Astrocyte (in vitro differentiated cells and primary cell): ENCODE data around the gene ALOX12.

Source experiments
- EZH2 ChIP-seq: IDR thresholded peaks from 2 replicates; pipeline ENCODE4 v1.6.1; 2012; ENCODE audit warnings: mild to moderate bottlenecking, low read length, inconsistent platforms; ENCODE audit not compliant: insufficient read depth
- TF ChIP-seq, protein P1 (sequence below): IDR thresholded peaks from 2 replicates; pipeline ENCODE4 v1.5.1; 2011; ENCODE audit warnings: low read depth, mild to moderate bottlenecking, inconsistent platforms, low read length, moderate library complexity; ENCODE audit not compliant: insufficient read depth

DNA sequence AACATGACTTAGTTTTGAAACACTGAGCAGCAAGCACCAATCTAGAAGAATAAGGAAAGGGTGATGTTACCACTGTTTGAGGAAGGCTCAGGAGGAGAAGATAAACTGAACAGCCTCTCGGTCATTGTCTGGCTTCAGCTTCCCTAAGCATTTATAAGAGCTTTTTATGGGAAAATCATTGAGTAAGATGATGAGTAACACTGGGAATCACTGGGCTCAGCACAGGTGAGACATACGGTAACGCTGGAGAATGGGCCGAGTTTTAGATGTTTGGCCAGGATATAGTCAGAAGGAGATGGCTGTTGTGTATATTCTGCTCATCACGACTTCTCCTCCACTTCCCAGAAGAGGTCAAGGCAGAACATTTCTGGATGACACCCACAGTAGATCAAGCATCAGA is 42.2 kb upstream of the ALOX12 start:
- TF ChIP-seq, protein P1, sequence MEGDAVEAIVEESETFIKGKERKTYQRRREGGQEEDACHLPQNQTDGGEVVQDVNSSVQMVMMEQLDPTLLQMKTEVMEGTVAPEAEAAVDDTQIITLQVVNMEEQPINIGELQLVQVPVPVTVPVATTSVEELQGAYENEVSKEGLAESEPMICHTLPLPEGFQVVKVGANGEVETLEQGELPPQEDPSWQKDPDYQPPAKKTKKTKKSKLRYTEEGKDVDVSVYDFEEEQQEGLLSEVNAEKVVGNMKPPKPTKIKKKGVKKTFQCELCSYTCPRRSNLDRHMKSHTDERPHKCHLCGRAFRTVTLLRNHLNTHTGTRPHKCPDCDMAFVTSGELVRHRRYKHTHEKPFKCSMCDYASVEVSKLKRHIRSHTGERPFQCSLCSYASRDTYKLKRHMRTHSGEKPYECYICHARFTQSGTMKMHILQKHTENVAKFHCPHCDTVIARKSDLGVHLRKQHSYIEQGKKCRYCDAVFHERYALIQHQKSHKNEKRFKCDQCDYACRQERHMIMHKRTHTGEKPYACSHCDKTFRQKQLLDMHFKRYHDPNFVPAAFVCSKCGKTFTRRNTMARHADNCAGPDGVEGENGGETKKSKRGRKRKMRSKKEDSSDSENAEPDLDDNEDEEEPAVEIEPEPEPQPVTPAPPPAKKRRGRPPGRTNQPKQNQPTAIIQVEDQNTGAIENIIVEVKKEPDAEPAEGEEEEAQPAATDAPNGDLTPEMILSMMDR, result no peak
- TF ChIP-seq EZH2, result no peak
